ENCODE data around the gene MTHFD2L.

Gene MTHFD2L

GRCh38 chr4:74305000-74305399 is 147.1 kb downstream of the MTHFD2L start:
- no peak for DNase-seq (ENCODE audit: low read depth in 2 of 2)

GRCh38 chr4:74307170-74307569 is 149.3 kb downstream of the MTHFD2L start:
- DNase-seq (ENCODE audit: low read depth in 2 of 2), result no peak

GRCh38 chr4:74308215-74308614 is 150.3 kb downstream of the MTHFD2L start, which contains the start of gene EPGN:
Gene EPGN, plus strand, starts transcription at chr4:74308470. Its CDS starts 64 bp downstream, at chr4:74308534.
- no peak for DNase-seq (ENCODE audit: low read depth in 2 of 2)

- DNase-seq (ENCODE audit: low read depth in 2 of 2), result no peak
These were observed 151.3 kb downstream of the MTHFD2L start for GRCh38 chr4:74309223-74309622.

- peak in 1 of 2 donors; percentile 5 for DNase-seq (ENCODE audit: low read depth in 2 of 2)
These were observed 153.9 kb downstream of the MTHFD2L start for GRCh38 chr4:74311696-74312313.

GRCh38 chr4:74314329-74314728 is 156.4 kb downstream of the MTHFD2L start:
- DNase-seq (ENCODE audit: low read depth in 2 of 2), result no peak

GRCh38 chr4:74314944-74315343 is 157.0 kb downstream of the MTHFD2L start:
- no peak for DNase-seq (ENCODE audit: low read depth in 2 of 2)

GRCh38 chr4:74315376-74315775 is 157.5 kb downstream of the MTHFD2L start:
- no peak for DNase-seq (ENCODE audit: low read depth in 2 of 2)

GRCh38 chr4:74316397-74316796 is 158.5 kb downstream of the MTHFD2L start:
- no peak for DNase-seq (ENCODE audit: low read depth in 2 of 2)

GRCh38 chr4:74317616-74318246 is 159.8 kb downstream of the MTHFD2L start:
- no peak for DNase-seq (ENCODE audit: low read depth in 2 of 2)

GRCh38 chr4:74318276-74318675 is 160.4 kb downstream of the MTHFD2L start:
- DNase-seq (ENCODE audit: low read depth in 2 of 2), result no peak

GRCh38 chr4:74319470-74319869 is 161.6 kb downstream of the MTHFD2L start:
- no peak for DNase-seq (ENCODE audit: low read depth in 2 of 2)

GRCh38 chr4:74320559-74321118 is 162.7 kb downstream of the MTHFD2L start:
- peak; percentile 6 to 9 for DNase-seq (ENCODE audit: low read depth in 2 of 2)

- DNase-seq (ENCODE audit: low read depth in 2 of 2), result no peak
These were observed 164.4 kb downstream of the MTHFD2L start for GRCh38 chr4:74322301-74322700.

GRCh38 chr4:74323663-74324062 is 165.7 kb downstream of the MTHFD2L start:
- DNase-seq (ENCODE audit: low read depth in 2 of 2), result no peak

GRCh38 chr4:74324262-74324661 is 166.3 kb downstream of the MTHFD2L start:
- no peak for DNase-seq (ENCODE audit: low read depth in 2 of 2)

GRCh38 chr4:74325886-74326285 is 168.0 kb downstream of the MTHFD2L start:
- no peak for DNase-seq (ENCODE audit: low read depth in 2 of 2)

- no peak for DNase-seq (ENCODE audit: low read depth in 2 of 2)
These were observed 169.8 kb downstream of the MTHFD2L start for GRCh38 chr4:74327762-74328161.

- no peak for DNase-seq (ENCODE audit: low read depth in 2 of 2)
These were observed 170.6 kb downstream of the MTHFD2L start for GRCh38 chr4:74328501-74328900.

GRCh38 chr4:74329307-74329706 is 171.4 kb downstream of the MTHFD2L start:
- no peak for DNase-seq (ENCODE audit: low read depth in 2 of 2)

- no peak for DNase-seq (ENCODE audit: low read depth in 2 of 2)
These were observed 172.4 kb downstream of the MTHFD2L start for GRCh38 chr4:74330295-74330750.

- no peak for DNase-seq (ENCODE audit: low read depth in 2 of 2)
These were observed 173.3 kb downstream of the MTHFD2L start for GRCh38 chr4:74331252-74331651.

- DNase-seq (ENCODE audit: low read depth in 2 of 2), result no peak
These were observed 174.0 kb downstream of the MTHFD2L start for GRCh38 chr4:74331944-74332343.
